ENCODE data around the gene SPAM1.

DNA sequence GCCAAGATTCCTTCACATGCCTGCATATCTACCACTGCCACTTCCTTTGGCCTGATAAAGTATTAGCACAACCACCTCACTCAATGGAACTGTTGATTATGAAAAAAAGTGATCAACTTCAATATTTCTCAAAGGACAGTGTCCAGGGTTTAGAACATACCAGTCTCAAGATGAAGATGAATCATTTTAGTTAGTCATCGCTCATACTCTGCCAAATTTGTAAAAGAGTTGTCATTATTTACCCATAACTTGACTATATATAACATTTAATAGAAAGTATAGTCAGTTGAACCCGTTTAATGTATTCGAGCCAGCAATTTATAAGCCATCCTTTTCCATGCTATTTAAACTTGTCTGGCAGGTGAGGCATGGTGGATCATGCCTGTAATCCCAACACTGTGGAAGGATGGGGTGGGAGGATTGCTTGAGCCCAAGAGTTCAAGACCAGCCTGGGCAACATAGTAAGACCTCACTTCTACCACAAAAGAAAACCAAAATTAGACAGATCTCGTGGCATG, 33.2 kb downstream of the SPAM1 start:
- TF ChIP-seq, protein P1, sequence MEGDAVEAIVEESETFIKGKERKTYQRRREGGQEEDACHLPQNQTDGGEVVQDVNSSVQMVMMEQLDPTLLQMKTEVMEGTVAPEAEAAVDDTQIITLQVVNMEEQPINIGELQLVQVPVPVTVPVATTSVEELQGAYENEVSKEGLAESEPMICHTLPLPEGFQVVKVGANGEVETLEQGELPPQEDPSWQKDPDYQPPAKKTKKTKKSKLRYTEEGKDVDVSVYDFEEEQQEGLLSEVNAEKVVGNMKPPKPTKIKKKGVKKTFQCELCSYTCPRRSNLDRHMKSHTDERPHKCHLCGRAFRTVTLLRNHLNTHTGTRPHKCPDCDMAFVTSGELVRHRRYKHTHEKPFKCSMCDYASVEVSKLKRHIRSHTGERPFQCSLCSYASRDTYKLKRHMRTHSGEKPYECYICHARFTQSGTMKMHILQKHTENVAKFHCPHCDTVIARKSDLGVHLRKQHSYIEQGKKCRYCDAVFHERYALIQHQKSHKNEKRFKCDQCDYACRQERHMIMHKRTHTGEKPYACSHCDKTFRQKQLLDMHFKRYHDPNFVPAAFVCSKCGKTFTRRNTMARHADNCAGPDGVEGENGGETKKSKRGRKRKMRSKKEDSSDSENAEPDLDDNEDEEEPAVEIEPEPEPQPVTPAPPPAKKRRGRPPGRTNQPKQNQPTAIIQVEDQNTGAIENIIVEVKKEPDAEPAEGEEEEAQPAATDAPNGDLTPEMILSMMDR (IDR thresholded peaks at IDR 0.05; ENCODE audit: insufficient read depth, low read length, poor library complexity, severe bottlenecking), result no peak
- TF ChIP-seq EZH2phosphoT487 (conservative IDR thresholded peaks at IDR 0.05; ENCODE audit: low read length), result no peak

Data from SU-DHL-6 (cell line).